Osteocyte (in vitro differentiated cells): Measurements from ENCODE around the gene CYBC1. TPM values are rescaled to one million over a fixed set of nuclear protein-coding genes. Genes with fewer than 3 reads are reported as not detected.
"Not testable (repeated sequence)": the region's sequence is repeated elsewhere in the genome, so short reads cannot be mapped to it uniquely, and the experiment has no call there.

Experiments used
- DNase-seq: peaks from one replicate; pipeline ENCODE4 v3.0.0; 2021; ENCODE audit warnings: mixed read lengths; ENCODE audit not compliant: unreplicated experiment; ENCODE audit errors: extremely low spot score
- H3K27ac Mint-ChIP-seq: one replicate; pipeline ENCODE4 v1.8.0; 2021; ENCODE audit warnings: mild to moderate bottlenecking, mixed read lengths; ENCODE audit not compliant: unreplicated experiment
- H3K27me3 Mint-ChIP-seq: one replicate; pipeline ENCODE4 v1.8.0; 2021; ENCODE audit warnings: mixed read lengths; ENCODE audit not compliant: unreplicated experiment
- H3K36me3 Mint-ChIP-seq: one replicate; pipeline ENCODE4 v1.8.0; 2021; ENCODE audit warnings: mixed read lengths; ENCODE audit not compliant: unreplicated experiment
- H3K4me1 Mint-ChIP-seq: one replicate; pipeline ENCODE4 v1.8.0; 2021; ENCODE audit warnings: mixed read lengths; ENCODE audit not compliant: unreplicated experiment
- H3K4me3 Mint-ChIP-seq: one replicate; pipeline ENCODE4 v1.8.0; 2021; ENCODE audit warnings: mild to moderate bottlenecking, moderate library complexity, mixed read lengths; ENCODE audit not compliant: unreplicated experiment
- H3K9me3 Mint-ChIP-seq: one replicate; pipeline ENCODE4 v1.8.0; 2021; ENCODE audit warnings: mixed read lengths; ENCODE audit not compliant: unreplicated experiment
- CTCF ChIP-seq: fragments of 200-600 bp; sonication (generic); IDR thresholded peaks from 2 replicates; pipeline ENCODE4 v1.5.0; 2021; ENCODE audit warnings: antibody characterized with exemption, mild to moderate bottlenecking, moderate library complexity
- total RNA-seq: library from RNA; stranded (reverse); gene quantifications from 2 replicates; pipeline ENCODE4 v1.2.1, GENCODE V29; 2021

CYBC1 gene
- total RNA-seq, 1 donor from 2014 or later, result 78.7 TPM

- Mint-ChIP-seq H3K9me3 (no peaks in the 10 kb centered on the region), H3K4me3 (no peak overlapping the region), H3K4me1 (peaks cover 20% of the 10 kb centered on the region), H3K36me3 (peaks cover 4% of the 10 kb centered on the region), H3K27ac (no peak overlapping the region), H3K27me3 (no peaks in the 10 kb centered on the region)
- TF ChIP-seq CTCF, result no peak
- DNase-seq, result no peak
These were observed 37.7 kb downstream of the CYBC1 start for GRCh38 chr17:82412535-82413520.

- peaks cover 25% of the 10 kb centered on the region for H3K4me1 Mint-ChIP-seq
- not testable (repeated sequence) for H3K27me3 Mint-ChIP-seq, H3K4me3 Mint-ChIP-seq, DNase-seq, H3K9me3 Mint-ChIP-seq, H3K27ac Mint-ChIP-seq, H3K36me3 Mint-ChIP-seq
These were observed 38.5 kb downstream of the CYBC1 start for GRCh38 chr17:82412081-82412480.

GRCh38 chr17:82411396-82412053, 39.0 kb downstream of the CYBC1 start:
- Mint-ChIP-seq H3K9me3 (no peaks in the 10 kb centered on the region), H3K4me3 (no peak overlapping the region), H3K27ac (no peak overlapping the region), H3K36me3 (peaks cover 4% of the 10 kb centered on the region), H3K27me3 (no peaks in the 10 kb centered on the region), H3K4me1 (peaks cover 25% of the 10 kb centered on the region)
- no peak for DNase-seq
- TF ChIP-seq CTCF, result no peak

- H3K4me3 Mint-ChIP-seq, result no peak overlapping the region
- no peaks in the 10 kb centered on the region for H3K9me3 Mint-ChIP-seq
- DNase-seq, result no peak
- H3K27me3 Mint-ChIP-seq, result no peaks in the 10 kb centered on the region
- peaks cover 24% of the 10 kb centered on the region for H3K4me1 Mint-ChIP-seq
- peaks cover 6% of the 10 kb centered on the region for H3K36me3 Mint-ChIP-seq
- no peak overlapping the region for H3K27ac Mint-ChIP-seq
- TF ChIP-seq CTCF, result no peak
These were observed 40.4 kb downstream of the CYBC1 start for GRCh38 chr17:82410014-82410716.

GRCh38 chr17:82408938-82409318, 41.6 kb downstream of the CYBC1 start:
- no peak for DNase-seq
- Mint-ChIP-seq H3K36me3 (peaks cover 6% of the 10 kb centered on the region), H3K4me1 (peaks cover 16% of the 10 kb centered on the region), H3K4me3 (no peak overlapping the region), H3K27ac (no peak overlapping the region), H3K9me3 (no peaks in the 10 kb centered on the region), H3K27me3 (no peaks in the 10 kb centered on the region)
- no peak for TF ChIP-seq CTCF
